Measurements from ENCODE around the gene MAP3K20. TPM values are rescaled to one million over a fixed set of nuclear protein-coding genes. Genes with fewer than 3 reads are reported as not detected.

The MAP3K20 gene
- total RNA-seq, 1 experiment from 2014 or later = 32.8 TPM

GRCh38 chr2:173216051-173216450 lies 140.4 kb downstream of the MAP3K20 start:
- no peak for DNase-seq
- peaks cover 15% of the 10 kb centered on the region for H3K36me3 ChIP-seq
- no peaks in the 10 kb centered on the region for H3K9me3 ChIP-seq
- no peak overlapping the region for H3K4me3 ChIP-seq
- H3K27me3 ChIP-seq = no peaks in the 10 kb centered on the region

GRCh38 chr2:173216668-173217067 lies 141.0 kb downstream of the MAP3K20 start:
- no peak for DNase-seq
- Histone ChIP-seq H3K36me3 (peaks cover 11% of the 10 kb centered on the region), H3K27me3 (no peaks in the 10 kb centered on the region), H3K4me3 (no peak overlapping the region), H3K9me3 (no peaks in the 10 kb centered on the region)

- H3K27me3 ChIP-seq = no peaks in the 10 kb centered on the region
- peaks cover 7% of the 10 kb centered on the region for H3K36me3 ChIP-seq
- no peak for DNase-seq
- H3K4me3 ChIP-seq = no peak overlapping the region
- no peaks in the 10 kb centered on the region for H3K9me3 ChIP-seq
Observed at GRCh38 chr2:173217116-173217840, 141.6 kb downstream of the MAP3K20 start.

- no peaks in the 10 kb centered on the region for H3K27me3 ChIP-seq
- H3K4me3 ChIP-seq = no peak overlapping the region
- peaks cover 7% of the 10 kb centered on the region for H3K36me3 ChIP-seq
- H3K9me3 ChIP-seq = no peaks in the 10 kb centered on the region
- no peak for DNase-seq
Observed at GRCh38 chr2:173218326-173219056, 142.8 kb downstream of the MAP3K20 start.

GRCh38 chr2:173221132-173221695 lies 145.6 kb downstream of the MAP3K20 start:
- peaks cover 7% of the 10 kb centered on the region for H3K36me3 ChIP-seq
- DNase-seq = no peak
- H3K27me3 ChIP-seq = no peaks in the 10 kb centered on the region

GRCh38 chr2:173221937-173222594 lies 146.4 kb downstream of the MAP3K20 start:
- Histone ChIP-seq H3K4me3 (no peak overlapping the region), H3K36me3 (peaks cover 7% of the 10 kb centered on the region; the same call in 1 of the 2 replicates), H3K9me3 (no peaks in the 10 kb centered on the region), H3K27me3 (no peaks in the 10 kb centered on the region)
- no peak for DNase-seq

More at GRCh38 chr2:173221132-173221695, 145.6 kb downstream of the MAP3K20 start:
- Histone ChIP-seq H3K9me3 (no peaks in the 10 kb centered on the region), H3K4me3 (no peak overlapping the region)

GRCh38 chr2:173223871-173224270 lies 148.2 kb downstream of the MAP3K20 start:
- Histone ChIP-seq H3K9me3 (no peaks in the 10 kb centered on the region), H3K36me3 (peaks cover 7% of the 10 kb centered on the region; the same call in 1 of the 2 replicates), H3K27me3 (no peaks in the 10 kb centered on the region), H3K4me3 (no peak overlapping the region)
- no peak for DNase-seq

GRCh38 chr2:173226899-173227698 lies 151.5 kb downstream of the MAP3K20 start:
- H3K36me3 ChIP-seq = no peaks in the 10 kb centered on the region
- no peaks in the 10 kb centered on the region for H3K9me3 ChIP-seq
- DNase-seq = no peak
- no peak overlapping the region for H3K4me3 ChIP-seq
- H3K27me3 ChIP-seq = no peaks in the 10 kb centered on the region

GRCh38 chr2:173229086-173229485 lies 153.4 kb downstream of the MAP3K20 start:
- Histone ChIP-seq H3K4me3 (no peak overlapping the region), H3K36me3 (no peaks in the 10 kb centered on the region; the same call in 1 of the 2 replicates), H3K27me3 (no peaks in the 10 kb centered on the region), H3K9me3 (no peaks in the 10 kb centered on the region)
- DNase-seq = no peak

- no peaks in the 10 kb centered on the region; the same call in 1 of the 2 replicates for H3K36me3 ChIP-seq
Observed at GRCh38 chr2:173230181-173230580, 154.5 kb downstream of the MAP3K20 start.

GRCh38 chr2:173231042-173231441 lies 155.4 kb downstream of the MAP3K20 start:
- Histone ChIP-seq H3K4me3 (no peak overlapping the region), H3K36me3 (no peaks in the 10 kb centered on the region; the same call in 1 of the 2 replicates), H3K27me3 (no peaks in the 10 kb centered on the region), H3K9me3 (no peaks in the 10 kb centered on the region)
- DNase-seq = no peak

More at GRCh38 chr2:173230181-173230580, 154.5 kb downstream of the MAP3K20 start:
- no peaks in the 10 kb centered on the region for H3K9me3 ChIP-seq
- no peaks in the 10 kb centered on the region for H3K27me3 ChIP-seq
- H3K4me3 ChIP-seq = no peak overlapping the region
- no peak for DNase-seq

- H3K9me3 ChIP-seq = no peaks in the 10 kb centered on the region
- no peak for DNase-seq
- H3K27me3 ChIP-seq = no peaks in the 10 kb centered on the region
- H3K36me3 ChIP-seq = no peaks in the 10 kb centered on the region; the same call in 1 of the 2 replicates
- H3K4me3 ChIP-seq = no peak overlapping the region
Observed at GRCh38 chr2:173231465-173231864, 155.8 kb downstream of the MAP3K20 start.

GRCh38 chr2:173232956-173233744 lies 157.5 kb downstream of the MAP3K20 start:
- Histone ChIP-seq H3K36me3 (no peaks in the 10 kb centered on the region; the same call in 1 of the 2 replicates), H3K4me3 (no peak overlapping the region), H3K9me3 (no peaks in the 10 kb centered on the region), H3K27me3 (no peaks in the 10 kb centered on the region)
- no peak for DNase-seq

- Histone ChIP-seq H3K4me3 (no peak overlapping the region), H3K36me3 (peaks cover 2% of the 10 kb centered on the region), H3K27me3 (no peaks in the 10 kb centered on the region), H3K9me3 (no peaks in the 10 kb centered on the region)
- DNase-seq = no peak
Observed at GRCh38 chr2:173235947-173236803, 160.5 kb downstream of the MAP3K20 start.

- Histone ChIP-seq H3K27me3 (no peaks in the 10 kb centered on the region), H3K9me3 (no peaks in the 10 kb centered on the region), H3K36me3 (peaks cover 2% of the 10 kb centered on the region), H3K4me3 (no peak overlapping the region)
- no peak for DNase-seq
Observed at GRCh38 chr2:173238385-173238784, 162.7 kb downstream of the MAP3K20 start.

Measured in MG63 (cell line).